ENCODE measurements around the gene RANBP1.

- TF ChIP-seq CTCF (IDR thresholded peaks at IDR 0.05) (no peak), POLR2A (IDR thresholded peaks at IDR 0.05) (no peak)
Observed at GRCh38 chr22:20132686-20133246, 16.9 kb downstream of the RANBP1 start.
